Heart left ventricle (tissue), 13 donors: Measurements from ENCODE around the gene TOP2B.

Experiments used
- CTCF ChIP-seq, 12 donors: fragments of 200-600 bp; sonication (generic) in 4 of 12; IDR thresholded peaks; one replicate each; pipeline versions ENCODE4 v1.5.0 to v1.8.0; 2018 to 2022; ENCODE audit warnings: antibody characterized with exemption in 12 of 12, mild to moderate bottlenecking in 5 of 12
- POLR2A ChIP-seq, 2 donors: fragments of 450-650 bp; IDR thresholded peaks; one replicate each; pipeline ENCODE4 v1.6.1; 2017; ENCODE audit warnings: antibody characterized with exemption in 2 of 2, mild to moderate bottlenecking in 2 of 2, moderate library complexity in 2 of 2
- donor health status: ischemic (EF 13 %, LVEDD 7.1; RV severe dilation, severe dysfunction).
- donor health status: DM: no; HTN: yes; CAD: no.
- donor health status: DM: no; HTN: no; CAD: no.
- donor health status: ischemic (EF 25% LVEDD 6.9; RV normal size, moderate dysfunction).
- donor health status: ischemic (EF 25% LVEDD 5.7; RV mildly dilated, moderate dysfunction).
- donor health status: ischemic (EF 35%, LVEDD 5.7; RV mildly dilated, moderate dysfunction).
- donor health status: nonischemic (EF 11% LVEDD 7.7; RV severe dilation, severe dysfunction).
- donor health status: DM: yes; HTN: yes; CAD: no.
- donor health status: PGD.
- donor health status: ischemic (EF 29% LVEDD 5.4; RV normal size, mild dysfunction).
- donor health status: nonischemic (EF 23%, LVEDD 6.1; RV moderate dilation, normal function).

GRCh38 chr3:25589104-25589782, 75.5 kb downstream of the TOP2B start:
- TF ChIP-seq CTCF (IDR thresholded peaks at IDR 0.05) (no peak), POLR2A (IDR thresholded peaks at IDR 0.05) (no peak)
